Measurements from ENCODE around the gene OR2S2. TPM values are rescaled to one million over a fixed set of nuclear protein-coding genes. Genes with fewer than 3 reads are reported as not detected.
A peak's percentile ranks its signal among the peaks of the same experiment; 100 is the strongest.

Gene OR2S2
- total RNA-seq, 1 donor from 2014 or later, result not detected

- peak; percentile 53 for DNase-seq (ENCODE audit: low read depth)
Measured at GRCh38 chr9:35962126-35962906, 4.4 kb upstream of the OR2S2 start.

- DNase-seq (ENCODE audit: low read depth), result peak; percentile 17
Measured at GRCh38 chr9:35960039-35960655, 2.2 kb upstream of the OR2S2 start.

- no peak for DNase-seq (ENCODE audit: low read depth)
Measured at GRCh38 chr9:35956651-35957050, 1.3 kb downstream of the OR2S2 start.

- DNase-seq (ENCODE audit: low read depth), result peak; percentile 78
Measured at GRCh38 chr9:35954942-35955546, 2.9 kb downstream of the OR2S2 start.

GRCh38 chr9:35952526-35953191, 5.3 kb downstream of the OR2S2 start:
- DNase-seq (ENCODE audit: low read depth), result no peak

- DNase-seq (ENCODE audit: low read depth), result no peak
Measured at GRCh38 chr9:35951736-35952135, 6.2 kb downstream of the OR2S2 start.

GRCh38 chr9:35948901-35949318, 9.0 kb downstream of the OR2S2 start:
- no peak for DNase-seq (ENCODE audit: low read depth)

- DNase-seq (ENCODE audit: low read depth), result no peak
Measured at GRCh38 chr9:35948451-35948850, 9.5 kb downstream of the OR2S2 start.

- DNase-seq (ENCODE audit: low read depth), result peak; percentile 91
Measured at GRCh38 chr9:35945341-35946018, 12.5 kb downstream of the OR2S2 start.

GRCh38 chr9:35944841-35945240, 13.1 kb downstream of the OR2S2 start:
- no peak for DNase-seq (ENCODE audit: low read depth)

GRCh38 chr9:35944173-35944572, 13.8 kb downstream of the OR2S2 start:
- DNase-seq (ENCODE audit: low read depth), result no peak

GRCh38 chr9:35942286-35942685, 15.7 kb downstream of the OR2S2 start:
- DNase-seq (ENCODE audit: low read depth), result no peak

GRCh38 chr9:35940458-35941407, 17.2 kb downstream of the OR2S2 start:
- DNase-seq (ENCODE audit: low read depth), result no peak

GRCh38 chr9:35939679-35940250, 18.2 kb downstream of the OR2S2 start:
- DNase-seq (ENCODE audit: low read depth), result no peak

- no peak for DNase-seq (ENCODE audit: low read depth)
Measured at GRCh38 chr9:35938474-35939356, 19.2 kb downstream of the OR2S2 start.

GRCh38 chr9:35937227-35937626, 20.7 kb downstream of the OR2S2 start:
- no peak for DNase-seq (ENCODE audit: low read depth)

GRCh38 chr9:35935755-35936509, 22.0 kb downstream of the OR2S2 start:
- no peak for DNase-seq (ENCODE audit: low read depth)

- DNase-seq (ENCODE audit: low read depth), result no peak
Measured at GRCh38 chr9:35935261-35935660, 22.7 kb downstream of the OR2S2 start.

Data from myocyte (in vitro differentiated cells).